Hepatocyte (in vitro differentiated cells): ENCODE data around the gene KCNIP3. TPM values are rescaled to one million over a fixed set of nuclear protein-coding genes. Genes with fewer than 3 reads are reported as not detected.

Source experiments
- DNase-seq: peaks from one replicate; pipeline ENCODE4 v3.0.0-alpha.2; 2016; ENCODE audit warnings: low spot score
- H2AFZ ChIP-seq: fragments of 200-600 bp; sonication (generic); 2 replicates; pipeline ENCODE4 v1.6.0; 2016; ENCODE audit warnings: antibody characterized with exemption, mild to moderate bottlenecking
- H3K27ac ChIP-seq: fragments of 200-600 bp; sonication (generic); 2 replicates; pipeline ENCODE4 v1.5.1; 2016; ENCODE audit warnings: mild to moderate bottlenecking
- H3K27me3 ChIP-seq: fragments of 200-600 bp; sonication (generic); 2 replicates; pipeline ENCODE4 v1.6.1; 2016
- H3K36me3 ChIP-seq: fragments of 200-600 bp; sonication (generic); replicated peaks from 2 replicates; pipeline ENCODE4 v1.5.1; 2016; ENCODE audit warnings: low read depth; ENCODE audit not compliant: insufficient read depth
- H3K4me1 ChIP-seq: fragments of 200-600 bp; sonication (generic); 2 replicates; pipeline ENCODE4 v1.5.1; 2016; ENCODE audit warnings: mild to moderate bottlenecking, moderate library complexity; ENCODE audit not compliant: insufficient read depth
- H3K4me2 ChIP-seq: fragments of 200-600 bp; sonication (generic); 2 replicates; pipeline ENCODE4 v1.6.0; 2016
- H3K4me3 ChIP-seq: fragments of 200-600 bp; sonication (generic); 2 replicates; pipeline ENCODE4 v1.5.1; 2016; ENCODE audit warnings: mild to moderate bottlenecking
- H3K79me2 ChIP-seq: fragments of 200-600 bp; sonication (generic); 2 replicates; pipeline ENCODE4 v1.6.0; 2017; ENCODE audit warnings: mild to moderate bottlenecking
- H3K9me2 ChIP-seq: fragments of 200-600 bp; sonication (generic); replicated peaks from 2 replicates; pipeline ENCODE4 v1.6.0; 2017; ENCODE audit warnings: mild to moderate bottlenecking; ENCODE audit not compliant: insufficient read depth
- H3K9me3 ChIP-seq: fragments of 200-600 bp; sonication (generic); 2 replicates; pipeline ENCODE4 v1.5.1; 2016; ENCODE audit warnings: low read depth, mild to moderate bottlenecking
- H4K20me1 ChIP-seq: fragments of 200-600 bp; sonication (generic); 2 replicates; pipeline ENCODE4 v1.6.0; 2016; ENCODE audit warnings: mild to moderate bottlenecking; ENCODE audit not compliant: insufficient read depth, poor library complexity, severe bottlenecking
- EZH2 ChIP-seq: fragments of 200-600 bp; sonication (generic); IDR thresholded peaks from 2 replicates; pipeline ENCODE4 v1.6.1; 2016; ENCODE audit warnings: antibody characterized with exemption, mild to moderate bottlenecking, borderline replicate concordance
- EZH2phosphoT487 ChIP-seq: fragments of 200-600 bp; sonication (generic); IDR thresholded peaks from one replicate; pipeline ENCODE4 v1.6.1; 2018; ENCODE audit warnings: antibody characterized with exemption, mild to moderate bottlenecking, low read depth, moderate library complexity; ENCODE audit not compliant: unreplicated experiment, severe bottlenecking
- WGBS: methylation state at CpG from one replicate; pipeline ENCODE4 v1.1.6; 2016; ENCODE audit warnings: low lambda C conversion rate; ENCODE audit errors: missing lambda C conversion rate; 5-methylcytosine and 5-hydroxymethylcytosine counted together
- polyA plus RNA-seq: library from polyadenylated mRNA; unstranded; fragments of >200 nt; fragmentation: Nextera tagmentation; extraction: Ambion mirVana; gene quantifications from 2 replicates; pipeline ENCODE4 v1.2.1, GENCODE V29; 2016
- total RNA-seq: library from RNA; depleted of rRNA; stranded (reverse); fragments of >200 nt; gene quantifications from 2 replicates; pipeline ENCODE4 v1.2.3, GENCODE V29; 2014
- TF ChIP-seq, protein P1 (sequence below): fragments of 200-600 bp; sonication (generic); IDR thresholded peaks from 2 replicates; pipeline ENCODE4 v1.5.1; 2016; ENCODE audit warnings: antibody characterized with exemption, mild to moderate bottlenecking; ENCODE audit not compliant: poor library complexity

KCNIP3 gene
- total and polyA plus RNA-seq, 2 experiments from 2014 or later, result 6.1 to 6.5 TPM

DNA sequence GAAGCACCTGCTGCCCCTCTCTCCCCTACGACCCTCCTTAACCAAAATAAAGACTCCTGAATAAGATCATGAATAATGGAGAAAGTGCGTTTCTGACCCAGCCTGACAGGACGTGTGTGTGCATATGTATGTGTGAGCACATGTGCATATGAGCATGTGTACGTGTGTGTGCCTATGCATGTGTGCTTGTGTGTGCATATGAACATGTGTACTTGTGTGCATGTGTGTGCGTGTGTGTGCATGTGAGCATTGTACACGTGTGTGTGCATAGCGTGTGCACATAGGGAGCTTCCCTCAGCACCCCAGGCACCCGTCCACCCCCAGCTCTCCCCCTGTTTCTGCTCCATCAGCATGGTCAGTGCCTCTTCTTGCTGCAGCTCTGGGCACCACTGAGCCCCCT, 10.7 kb downstream of the KCNIP3 start:
- Histone ChIP-seq H3K4me1 (no peaks in the 10 kb centered on the region), H3K9me3 (no peaks in the 10 kb centered on the region), H3K9me2 (no peaks in the 10 kb centered on the region), H4K20me1 (no peaks in the 10 kb centered on the region), H3K27ac (no peak overlapping the region), H2AFZ (no peak overlapping the region), H3K4me3 (no peak overlapping the region), H3K36me3 (no peaks in the 10 kb centered on the region), H3K27me3 (no peaks in the 10 kb centered on the region), H3K4me2 (no peak overlapping the region), H3K79me2 (no peaks in the 10 kb centered on the region)
- DNase-seq, result no peak
- 81% methylated on average over 8 of the region's 8 CpGs for WGBS
- TF ChIP-seq EZH2phosphoT487 (no peak), EZH2 (no peak)
- TF ChIP-seq, protein P1, sequence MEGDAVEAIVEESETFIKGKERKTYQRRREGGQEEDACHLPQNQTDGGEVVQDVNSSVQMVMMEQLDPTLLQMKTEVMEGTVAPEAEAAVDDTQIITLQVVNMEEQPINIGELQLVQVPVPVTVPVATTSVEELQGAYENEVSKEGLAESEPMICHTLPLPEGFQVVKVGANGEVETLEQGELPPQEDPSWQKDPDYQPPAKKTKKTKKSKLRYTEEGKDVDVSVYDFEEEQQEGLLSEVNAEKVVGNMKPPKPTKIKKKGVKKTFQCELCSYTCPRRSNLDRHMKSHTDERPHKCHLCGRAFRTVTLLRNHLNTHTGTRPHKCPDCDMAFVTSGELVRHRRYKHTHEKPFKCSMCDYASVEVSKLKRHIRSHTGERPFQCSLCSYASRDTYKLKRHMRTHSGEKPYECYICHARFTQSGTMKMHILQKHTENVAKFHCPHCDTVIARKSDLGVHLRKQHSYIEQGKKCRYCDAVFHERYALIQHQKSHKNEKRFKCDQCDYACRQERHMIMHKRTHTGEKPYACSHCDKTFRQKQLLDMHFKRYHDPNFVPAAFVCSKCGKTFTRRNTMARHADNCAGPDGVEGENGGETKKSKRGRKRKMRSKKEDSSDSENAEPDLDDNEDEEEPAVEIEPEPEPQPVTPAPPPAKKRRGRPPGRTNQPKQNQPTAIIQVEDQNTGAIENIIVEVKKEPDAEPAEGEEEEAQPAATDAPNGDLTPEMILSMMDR, result no peak

DNA sequence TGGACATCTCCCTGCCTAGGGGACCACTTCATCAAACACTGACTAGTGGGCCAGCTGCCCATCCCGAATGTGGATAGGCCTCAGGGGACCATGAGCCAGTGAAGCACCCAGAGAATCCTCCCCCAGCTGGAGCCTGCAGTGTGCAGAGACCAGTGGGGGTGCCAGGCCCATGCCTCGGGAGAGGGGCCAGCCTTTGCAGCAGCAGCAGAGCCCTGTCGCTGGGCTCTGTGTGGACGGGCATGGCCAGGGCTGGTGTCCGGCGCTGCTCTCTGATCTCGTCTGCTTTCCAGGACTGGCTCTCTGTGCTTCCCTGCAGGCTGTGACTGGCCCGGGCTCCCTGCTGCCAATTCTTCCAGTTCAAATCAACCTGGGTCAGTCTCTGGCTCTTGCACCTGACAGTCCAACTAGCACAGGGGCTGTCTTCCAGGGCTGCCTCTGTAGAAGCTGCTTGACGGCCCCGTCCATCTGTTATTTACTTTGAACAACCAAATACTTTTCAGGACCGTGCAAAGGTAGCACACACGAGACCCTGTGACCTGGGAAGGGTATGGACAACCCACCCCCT, 11.4 kb downstream of the KCNIP3 start:
- no peak overlapping the region for H2AFZ ChIP-seq
- H3K9me3 ChIP-seq, result no peaks in the 10 kb centered on the region
- H3K79me2 ChIP-seq, result no peaks in the 10 kb centered on the region
- H4K20me1 ChIP-seq, result no peaks in the 10 kb centered on the region
- H3K4me1 ChIP-seq, result no peaks in the 10 kb centered on the region
- H3K27me3 ChIP-seq, result no peaks in the 10 kb centered on the region
- H3K4me2 ChIP-seq, result no peak overlapping the region
- no peak for DNase-seq
- WGBS, result 82% methylated on average over 12 of the region's 12 CpGs
- no peak overlapping the region for H3K27ac ChIP-seq
- no peaks in the 10 kb centered on the region for H3K36me3 ChIP-seq
- no peaks in the 10 kb centered on the region for H3K9me2 ChIP-seq
- no peak overlapping the region for H3K4me3 ChIP-seq
- TF ChIP-seq EZH2 (no peak), EZH2phosphoT487 (no peak)
- TF ChIP-seq, protein P1, result no peak

DNA sequence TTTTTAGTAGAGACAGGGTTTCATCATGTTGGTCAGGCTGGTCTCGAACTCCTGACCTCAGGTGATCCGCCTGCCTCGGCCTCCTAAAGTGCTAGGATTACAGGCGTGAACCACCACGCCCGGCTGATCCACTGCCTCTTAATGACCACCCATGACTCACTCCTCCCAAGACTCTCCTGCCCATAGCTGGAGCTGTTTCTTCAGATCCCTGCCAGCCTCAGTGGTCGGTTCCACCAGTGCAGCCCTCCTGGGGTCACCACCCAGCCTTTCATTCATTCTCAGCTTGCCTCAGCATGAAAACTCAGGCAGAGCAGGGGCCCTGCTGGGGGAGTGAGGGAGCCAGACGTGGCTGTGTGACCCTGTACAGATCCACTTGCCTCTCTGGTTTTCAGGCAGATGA, 12.5 kb downstream of the KCNIP3 start:
- H3K36me3 ChIP-seq, result no peaks in the 10 kb centered on the region
- WGBS, result 89% methylated on average over 8 of the region's 8 CpGs

More for the DNA sequence above, 12.5 kb downstream of the KCNIP3 start:
- TF ChIP-seq, protein P1, result no peak
- TF ChIP-seq EZH2, result no peak
- TF ChIP-seq EZH2phosphoT487, result no peak
- no peak overlapping the region for H2AFZ ChIP-seq
- no peaks in the 10 kb centered on the region for H4K20me1 ChIP-seq
- H3K9me2 ChIP-seq, result no peaks in the 10 kb centered on the region
- no peaks in the 10 kb centered on the region for H3K4me1 ChIP-seq
- H3K9me3 ChIP-seq, result no peaks in the 10 kb centered on the region
- H3K79me2 ChIP-seq, result no peaks in the 10 kb centered on the region
- no peak for DNase-seq
- H3K4me3 ChIP-seq, result no peak overlapping the region
- no peak overlapping the region for H3K27ac ChIP-seq
- no peak overlapping the region for H3K4me2 ChIP-seq
- H3K27me3 ChIP-seq, result no peaks in the 10 kb centered on the region
